Measurements from ENCODE around the gene MAGI2. TPM values are rescaled to one million over a fixed set of nuclear protein-coding genes. Genes with fewer than 3 reads are reported as not detected.

MAGI2 gene
- total RNA-seq, 1 donor from 2014 or later: 13.3 TPM

DNA sequence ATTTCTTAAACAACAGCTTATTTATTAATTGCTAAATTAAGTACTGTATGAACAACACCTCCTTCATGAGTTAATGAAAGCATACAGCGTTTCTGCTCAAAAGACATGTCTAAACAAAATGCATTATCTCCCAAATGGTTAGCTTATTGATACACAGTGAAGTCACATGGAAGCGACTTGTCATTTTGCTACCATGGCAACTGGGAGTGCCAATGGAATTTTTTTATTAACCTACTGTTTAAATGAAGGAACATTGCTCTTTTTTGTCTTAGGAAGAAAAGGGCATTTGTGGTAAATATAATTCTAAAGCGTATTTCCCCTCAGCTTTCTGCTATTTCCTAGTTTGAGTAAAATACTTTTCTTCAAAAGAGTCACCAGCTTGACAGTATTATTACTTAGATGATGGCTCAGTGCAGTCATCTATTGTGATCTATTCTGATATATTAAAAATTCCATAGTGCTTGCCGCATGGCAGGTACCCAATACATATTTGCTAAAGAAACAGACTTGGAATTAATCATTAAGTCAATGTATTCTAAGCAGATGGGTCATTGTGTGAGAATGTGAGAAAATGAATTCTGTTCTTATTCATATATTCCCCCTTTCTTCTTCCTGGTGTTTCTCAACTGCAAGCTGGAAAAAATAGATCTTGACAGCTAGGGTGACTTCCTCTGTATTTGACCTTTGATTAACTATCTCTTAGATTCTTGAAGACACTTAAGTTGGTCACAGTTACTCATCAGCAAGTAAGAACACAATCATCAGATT, 818.3 kb downstream of the MAGI2 start:
- Mint-ChIP-seq H3K9me3 (no peaks in the 10 kb centered on the region), H3K27me3 (peaks cover 3% of the 10 kb centered on the region), H3K4me1 (ENCODE audit: unreplicated experiment) (no peaks in the 10 kb centered on the region), H3K4me3 (no peak overlapping the region), H3K27ac (no peak overlapping the region), H3K36me3 (no peaks in the 10 kb centered on the region)
- DNase-seq (ENCODE audit: extremely low spot score, unreplicated experiment): no peak
- no peak for TF ChIP-seq CTCF (conservative IDR thresholded peaks at IDR 0.05)

DNA sequence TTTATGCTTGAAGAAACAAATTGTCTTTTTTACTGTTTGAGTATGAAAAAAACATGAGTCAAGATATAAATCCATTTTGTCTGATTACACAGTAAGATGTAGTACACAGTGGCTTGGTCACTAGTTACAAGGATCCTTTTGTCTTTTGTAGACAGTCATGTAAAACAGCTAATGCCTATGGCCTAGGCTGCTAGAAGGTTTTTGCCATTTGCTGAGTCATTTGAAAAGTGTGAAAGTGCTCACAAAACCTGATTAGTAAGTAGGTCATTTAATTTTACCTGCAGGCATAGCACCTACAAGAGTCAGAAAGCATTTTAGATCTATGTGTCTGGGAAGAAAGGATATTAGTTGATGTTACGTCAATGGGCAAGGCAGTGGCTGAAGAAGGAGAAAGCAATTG, 819.4 kb downstream of the MAGI2 start:
- no peaks in the 10 kb centered on the region for H3K4me1 Mint-ChIP-seq (ENCODE audit: unreplicated experiment)

GRCh38 chr7:78620920-78621319, 832.5 kb downstream of the MAGI2 start:
- no peak for DNase-seq (ENCODE audit: extremely low spot score, unreplicated experiment)
- no peaks in the 10 kb centered on the region for H3K4me1 Mint-ChIP-seq (ENCODE audit: unreplicated experiment)
- no peaks in the 10 kb centered on the region for H3K9me3 Mint-ChIP-seq
- H3K4me3 Mint-ChIP-seq: no peak overlapping the region
- H3K27me3 Mint-ChIP-seq: no peaks in the 10 kb centered on the region
- TF ChIP-seq CTCF (conservative IDR thresholded peaks at IDR 0.05): no peak
- no peak overlapping the region for H3K27ac Mint-ChIP-seq
- peaks cover 3% of the 10 kb centered on the region for H3K36me3 Mint-ChIP-seq

More for the DNA sequence above, 819.4 kb downstream of the MAGI2 start:
- no peaks in the 10 kb centered on the region for H3K36me3 Mint-ChIP-seq
- H3K27ac Mint-ChIP-seq: no peak overlapping the region
- no peak overlapping the region for H3K4me3 Mint-ChIP-seq
- no peak for DNase-seq (ENCODE audit: extremely low spot score, unreplicated experiment)
- TF ChIP-seq CTCF (conservative IDR thresholded peaks at IDR 0.05): no peak
- peaks cover 3% of the 10 kb centered on the region for H3K27me3 Mint-ChIP-seq
- no peaks in the 10 kb centered on the region for H3K9me3 Mint-ChIP-seq

- no peak for TF ChIP-seq CTCF (conservative IDR thresholded peaks at IDR 0.05)
- H3K27me3 Mint-ChIP-seq: no peaks in the 10 kb centered on the region
- no peak overlapping the region for H3K27ac Mint-ChIP-seq
- no peaks in the 10 kb centered on the region for H3K4me1 Mint-ChIP-seq (ENCODE audit: unreplicated experiment)
- H3K36me3 Mint-ChIP-seq: no peaks in the 10 kb centered on the region
- DNase-seq (ENCODE audit: extremely low spot score, unreplicated experiment): no peak
- no peak overlapping the region for H3K4me3 Mint-ChIP-seq
- no peaks in the 10 kb centered on the region for H3K9me3 Mint-ChIP-seq
Measured at GRCh38 chr7:78616539-78616938, 836.9 kb downstream of the MAGI2 start.

- H3K27me3 Mint-ChIP-seq: no peaks in the 10 kb centered on the region
- H3K4me1 Mint-ChIP-seq (ENCODE audit: unreplicated experiment): no peaks in the 10 kb centered on the region
- no peak overlapping the region for H3K4me3 Mint-ChIP-seq
- H3K27ac Mint-ChIP-seq: no peak overlapping the region
- no peak for DNase-seq (ENCODE audit: extremely low spot score, unreplicated experiment)
- H3K36me3 Mint-ChIP-seq: no peaks in the 10 kb centered on the region
- no peak for TF ChIP-seq CTCF (conservative IDR thresholded peaks at IDR 0.05)
- no peaks in the 10 kb centered on the region for H3K9me3 Mint-ChIP-seq
Measured at GRCh38 chr7:78609281-78609680, 844.2 kb downstream of the MAGI2 start.
